Adrenal gland (tissue), 12 donors: Measurements from ENCODE around the gene NAV2. TPM values are rescaled to one million over a fixed set of nuclear protein-coding genes. Genes with fewer than 3 reads are reported as not detected.

Source experiments
- DNase-seq, 7 donors: peaks; one replicate each; pipeline ENCODE4 v3.0.0-alpha.2; 2019 to 2020
- H3K27ac ChIP-seq, 5 donors: fragments of 200-600 bp; sonication (generic) in 4 of 5; 1 replicate in 3 of 5; 2 replicates in 2 of 5; pipeline versions ENCODE4 v1.5.1 to v1.8.0; 2016 to 2020; ENCODE audit warnings: mild to moderate bottlenecking in 1 of 5
- H3K27me3 ChIP-seq: fragments of 200-600 bp; 2 replicates; pipeline ENCODE4 v1.8.0; 2021
- H3K36me3 ChIP-seq, 2 donors: fragments of 200-600 bp; replicated peaks in 1 of 2; 1 replicate in 1 of 2; 2 replicates in 1 of 2; pipeline versions ENCODE4 v1.5.1 to v1.8.0; 2018 to 2022
- H3K4me1 ChIP-seq, 2 donors: fragments of 200-600 bp; replicated peaks in 1 of 2; 1 replicate in 1 of 2; 2 replicates in 1 of 2; pipeline versions ENCODE4 v1.5.1 to v1.8.0; 2018 to 2021
- H3K4me3 ChIP-seq, 4 donors: fragments of 200-600 bp; sonication (generic) in 3 of 4; one replicate each; pipeline ENCODE4 v1.5.1; 2016 to 2018
- H3K9me3 ChIP-seq, 3 donors: fragments of 200-600 bp; sonication (generic) in 1 of 3; replicated peaks in 1 of 3; 1 replicate in 2 of 3; 2 replicates in 1 of 3; pipeline versions ENCODE4 v1.5.1 to v1.8.0; 2016 to 2021
- POLR2A ChIP-seq, 2 donors: fragments of 450-650 bp; IDR thresholded peaks; one replicate each; pipeline ENCODE4 v1.6.1; 2017; ENCODE audit warnings: antibody characterized with exemption in 2 of 2, mild to moderate bottlenecking in 2 of 2, moderate library complexity in 1 of 2
- WGBS, 4 donors: extraction: QIAGEN DNeasy Blood & Tissue Kit in 2 of 4; methylation state at CpG; one replicate each; pipeline versions ENCODE4 v1.1.5 to v1.1.7; 2013 to 2017; 5-methylcytosine and 5-hydroxymethylcytosine counted together
- intact Hi-C, 2 donors: fragments of 100-400 bp; cut with DNase I; formaldehyde crosslinking; loops; one replicate each; pipeline versions ENCODE4 v1.14.1 to v1.15.0; 2022 to 2023
- polyA plus RNA-seq, 3 donors: library from polyadenylated mRNA; stranded (reverse); fragments of 200-250 nt in 2 of 3; fragments of 350-450 nt in 1 of 3; fragmentation: Illumina TruSeq in 1 of 3; extraction: RNeasy Lipid Tissue Mini Kit (QIAGEN cat#74804) in 1 of 3; gene quantifications; one replicate each; pipeline ENCODE4 v1.2.3, GENCODE V29; 2013 to 2014
- total RNA-seq, 9 donors: library from RNA; depleted of rRNA in 4 of 9; stranded (reverse); fragments of >200 nt in 4 of 9; fragments of 120-200 nt in 1 of 9; fragmentation: NEBNext Ultra II Directional in 1 of 9; extraction: Animal tissue kit (Norgen Biotek cat#: 25700) in 1 of 9; gene quantifications; one replicate each; pipeline versions ENCODE4 v1.1.0 to v1.2.4, GENCODE V29; 2013 to 2023
- TF ChIP-seq, protein P1 (sequence below), 6 experiments: fragments of 450-650 bp in 4 of 6; fragments of 200-600 bp in 2 of 6; sonication (generic) in 1 of 6; IDR thresholded peaks; 1 replicate in 5 of 6; 2 replicates in 1 of 6; pipeline versions ENCODE4 v1.5.1 to v1.8.0; 2016 to 2021; ENCODE audit warnings: antibody characterized with exemption in 6 of 6, mild to moderate bottlenecking in 2 of 6, moderate library complexity in 1 of 6
- donor health status: healthy with polysubstance abuse.
- donor health status: Bipolar disorder and iron deficiency.
- donor health status: DM: yes; HTN: yes; CAD: no.
- donor health status: DM: no; HTN: no; CAD: no.
- donor health status: DM: no; HTN: no; CAD: no.
- donor health status: DM: yes; HTN: yes; CAD: no.

The NAV2 gene
- total and polyA plus RNA-seq, 12 donors = 1.6 to 9.2 (median 5.5) TPM

DNA sequence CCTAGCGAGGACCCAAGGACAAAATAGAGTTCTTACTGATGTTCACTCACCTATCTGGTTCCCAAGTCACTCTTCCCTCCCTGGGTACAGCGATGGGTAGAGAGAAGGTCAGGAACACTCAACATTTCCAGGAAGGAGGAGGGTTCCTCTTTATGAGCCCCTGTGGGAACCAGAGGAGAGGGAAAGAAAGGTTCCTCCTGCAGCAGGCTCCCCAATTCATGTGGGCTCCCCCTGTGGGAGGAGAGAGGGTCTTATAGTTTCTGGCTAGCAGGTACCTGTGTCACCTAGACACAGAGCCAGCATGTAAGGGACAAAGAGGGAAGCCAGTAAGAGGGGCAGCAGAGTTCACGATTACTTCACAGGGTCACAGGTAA is 354.1 kb downstream of the NAV2 start:
- DNase-seq = no peak
- TF ChIP-seq POLR2A (IDR thresholded peaks at IDR 0.05) = no peak
- TF ChIP-seq, protein P1, sequence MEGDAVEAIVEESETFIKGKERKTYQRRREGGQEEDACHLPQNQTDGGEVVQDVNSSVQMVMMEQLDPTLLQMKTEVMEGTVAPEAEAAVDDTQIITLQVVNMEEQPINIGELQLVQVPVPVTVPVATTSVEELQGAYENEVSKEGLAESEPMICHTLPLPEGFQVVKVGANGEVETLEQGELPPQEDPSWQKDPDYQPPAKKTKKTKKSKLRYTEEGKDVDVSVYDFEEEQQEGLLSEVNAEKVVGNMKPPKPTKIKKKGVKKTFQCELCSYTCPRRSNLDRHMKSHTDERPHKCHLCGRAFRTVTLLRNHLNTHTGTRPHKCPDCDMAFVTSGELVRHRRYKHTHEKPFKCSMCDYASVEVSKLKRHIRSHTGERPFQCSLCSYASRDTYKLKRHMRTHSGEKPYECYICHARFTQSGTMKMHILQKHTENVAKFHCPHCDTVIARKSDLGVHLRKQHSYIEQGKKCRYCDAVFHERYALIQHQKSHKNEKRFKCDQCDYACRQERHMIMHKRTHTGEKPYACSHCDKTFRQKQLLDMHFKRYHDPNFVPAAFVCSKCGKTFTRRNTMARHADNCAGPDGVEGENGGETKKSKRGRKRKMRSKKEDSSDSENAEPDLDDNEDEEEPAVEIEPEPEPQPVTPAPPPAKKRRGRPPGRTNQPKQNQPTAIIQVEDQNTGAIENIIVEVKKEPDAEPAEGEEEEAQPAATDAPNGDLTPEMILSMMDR (IDR thresholded peaks at IDR 0.05) = no peak
- no peaks in the 10 kb centered on the region for H3K27me3 ChIP-seq
- WGBS, 4 donors = 85 to 100% (median 91%) methylated on average over 3 of the region's 3 CpGs
- no peak overlapping the region for H3K27ac ChIP-seq
- H3K36me3 ChIP-seq = no peaks in the 10 kb centered on the region
- intact Hi-C loops = no loop called here
- no peaks in the 10 kb centered on the region for H3K4me1 ChIP-seq
- H3K4me3 ChIP-seq = no peak overlapping the region
- no peaks in the 10 kb centered on the region for H3K9me3 ChIP-seq

DNA sequence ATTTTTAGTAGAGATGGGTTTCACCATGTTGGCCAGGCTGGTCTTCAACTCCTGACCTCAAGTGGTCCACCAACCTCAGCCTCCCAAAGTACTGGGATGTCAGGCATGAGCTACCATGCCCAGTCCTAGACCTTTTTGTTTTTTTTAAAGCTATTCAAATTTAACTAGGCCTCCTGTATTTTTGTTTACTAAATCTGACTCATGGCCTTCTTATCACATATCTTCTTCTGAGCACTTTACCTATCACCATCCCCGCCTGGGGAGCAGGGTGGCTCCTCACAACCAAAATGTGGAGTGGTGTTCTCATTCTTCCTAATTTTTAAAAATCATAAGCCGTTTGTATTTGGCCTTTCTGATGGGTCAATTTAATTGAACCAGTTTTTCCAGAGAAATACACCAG is 355.0 kb downstream of the NAV2 start:
- no peak for DNase-seq
- Histone ChIP-seq H3K9me3 (no peaks in the 10 kb centered on the region), H3K4me1 (no peaks in the 10 kb centered on the region), H3K36me3 (no peaks in the 10 kb centered on the region), H3K27ac (no peak overlapping the region), H3K27me3 (no peaks in the 10 kb centered on the region), H3K4me3 (no peak overlapping the region)
- TF ChIP-seq, protein P1 (IDR thresholded peaks at IDR 0.05) = no peak
- no peak for TF ChIP-seq POLR2A (IDR thresholded peaks at IDR 0.05)
- WGBS, 4 donors = 89 to 96% (median 93%) methylated on average over 2 of the region's 2 CpGs
- intact Hi-C loops = no loop called here

DNA sequence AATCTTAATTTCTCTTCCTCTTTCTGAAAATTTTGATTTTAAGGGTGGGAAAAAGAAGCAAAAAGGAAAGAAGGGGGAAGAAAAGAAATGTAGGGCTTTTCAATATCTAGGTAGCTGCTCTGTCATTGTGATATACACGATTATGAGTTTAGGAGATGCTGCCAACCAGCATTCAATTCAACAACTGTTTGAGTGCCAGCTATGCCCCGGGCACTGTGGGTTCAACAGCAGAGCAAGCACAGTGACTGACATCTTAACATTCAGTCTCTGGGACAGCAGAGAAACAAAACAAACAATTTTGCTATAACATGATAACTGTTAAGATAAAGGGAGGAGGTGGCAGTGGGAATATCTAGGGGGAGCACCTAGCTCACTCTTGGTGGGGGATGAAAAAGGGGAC is 356.1 kb downstream of the NAV2 start:
- Histone ChIP-seq H3K27me3 (no peaks in the 10 kb centered on the region), H3K9me3 (no peaks in the 10 kb centered on the region), H3K4me1 (no peaks in the 10 kb centered on the region), H3K4me3 (no peak overlapping the region), H3K27ac (no peak overlapping the region), H3K36me3 (no peaks in the 10 kb centered on the region)
- TF ChIP-seq POLR2A (IDR thresholded peaks at IDR 0.05) = no peak
- TF ChIP-seq, protein P1 (IDR thresholded peaks at IDR 0.05) = no peak
- intact Hi-C loops = no loop called here
- DNase-seq = no peak
- WGBS, 4 donors = 72 to 86% (median 85%) methylated on average over 2 of the region's 2 CpGs

DNA sequence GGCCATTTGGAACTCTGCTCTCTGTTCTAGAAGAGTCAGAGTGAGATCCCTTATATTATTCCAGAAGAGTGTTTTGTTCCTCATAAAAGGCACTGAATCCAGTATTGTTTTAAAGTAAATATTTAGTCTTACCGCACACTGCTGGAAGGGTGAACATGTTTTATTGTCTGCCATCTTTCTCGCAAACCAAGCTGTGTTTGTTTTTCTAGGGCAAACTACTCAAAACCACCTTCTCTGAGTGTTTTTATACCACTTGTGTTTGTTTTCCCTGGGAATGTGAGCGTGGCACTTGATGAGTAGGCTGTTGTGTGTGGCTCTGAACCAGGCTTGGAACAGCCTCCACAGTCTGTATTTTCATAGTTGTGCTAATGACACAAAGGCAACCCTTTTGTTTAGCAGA is 357.8 kb downstream of the NAV2 start:
- no peak for DNase-seq
- 85 to 90% (median 88%) methylated on average over 3 of the region's 3 CpGs for WGBS, 4 donors
- Histone ChIP-seq H3K36me3 (no peaks in the 10 kb centered on the region), H3K4me3 (no peak overlapping the region), H3K27ac (no peak overlapping the region), H3K9me3 (no peaks in the 10 kb centered on the region), H3K27me3 (no peaks in the 10 kb centered on the region), H3K4me1 (no peaks in the 10 kb centered on the region)
- intact Hi-C loops = no loop called here
- no peak for TF ChIP-seq POLR2A (IDR thresholded peaks at IDR 0.05)
- TF ChIP-seq, protein P1 (IDR thresholded peaks at IDR 0.05) = no peak
